Esophagus muscularis mucosa (tissue), 4 donors: ENCODE data around the gene TUBGCP3. TPM values are rescaled to one million over a fixed set of nuclear protein-coding genes. Genes with fewer than 3 reads are reported as not detected.

Source experiments
- DNase-seq: peaks from one replicate; pipeline ENCODE4 v3.0.0-alpha.2; 2017; ENCODE audit errors: extremely low spot score
- H3K27ac ChIP-seq, 4 donors: fragments of 200-600 bp; sonication (generic); replicated peaks in 1 of 4; 1 replicate in 3 of 4; 2 replicates in 1 of 4; pipeline ENCODE4 v1.5.1; 2016 to 2019; ENCODE audit warnings: mild to moderate bottlenecking in 1 of 4
- H3K27me3 ChIP-seq, 4 donors: fragments of 200-600 bp; sonication (generic); one replicate each; pipeline versions ENCODE4 v1.5.1 to v1.6.0; 2016 to 2019
- H3K36me3 ChIP-seq, 4 donors: fragments of 200-600 bp; sonication (generic); one replicate each; pipeline ENCODE4 v1.5.1; 2016 to 2019
- H3K4me1 ChIP-seq, 4 donors: fragments of 200-600 bp; sonication (generic); one replicate each; pipeline ENCODE4 v1.5.1; 2016 to 2019
- H3K4me3 ChIP-seq, 4 donors: fragments of 200-600 bp; sonication (generic); 1 replicate in 2 of 4; 2 replicates in 2 of 4; pipeline ENCODE4 v1.5.1; 2016 to 2019; ENCODE audit warnings: mild to moderate bottlenecking in 4 of 4, moderate library complexity in 1 of 4
- H3K9me3 ChIP-seq, 4 donors: fragments of 200-600 bp; sonication (generic); 1 replicate in 3 of 4; 2 replicates in 1 of 4; pipeline ENCODE4 v1.5.1; 2016 to 2019
- CTCF ChIP-seq, 3 experiments: fragments of 200-600 bp in 2 of 3; fragments of 450-650 bp in 1 of 3; sonication (generic) in 2 of 3; IDR thresholded peaks; one replicate each; pipeline ENCODE4 v1.5.1; 2017 to 2019; ENCODE audit warnings: antibody characterized with exemption in 3 of 3, mild to moderate bottlenecking in 2 of 3, moderate library complexity in 1 of 3
- EP300 ChIP-seq: sonication (generic); formaldehyde crosslinking; IDR thresholded peaks from one replicate; pipeline ENCODE4 v1.6.1; 2017; ENCODE audit warnings: antibody characterized with exemption
- POLR2A ChIP-seq: fragments of 450-650 bp; IDR thresholded peaks from one replicate; pipeline ENCODE4 v1.6.1; 2017; ENCODE audit warnings: antibody characterized with exemption, moderate library complexity, mild to moderate bottlenecking, low read depth
- POLR2AphosphoS5 ChIP-seq, 2 donors: sonication (generic); formaldehyde crosslinking; IDR thresholded peaks; one replicate each; pipeline ENCODE4 v1.6.1; 2017; ENCODE audit warnings: antibody characterized with exemption in 2 of 2
- WGBS: methylation state at CpG from one replicate; pipeline ENCODE4 v1.1.5; 2018; 5-methylcytosine and 5-hydroxymethylcytosine counted together
- intact Hi-C: fragments of 100-400 bp; cut with DNase I; formaldehyde crosslinking; loops from one replicate; pipeline ENCODE4 v1.15.1; 2023
- total RNA-seq, 4 donors: library from RNA; depleted of rRNA; stranded (reverse); fragments of >200 nt; gene quantifications; one replicate each; pipeline versions ENCODE4 v1.1.0 to v1.2.1, GENCODE V29; 2016

TUBGCP3 gene
- total RNA-seq, 4 donors from 2014 or later: 25.2 to 33.6 (median 30.6) TPM

GRCh38 chr13:112454648-112455334 lies 133.2 kb downstream of the TUBGCP3 start:
- intact Hi-C loops: no loop called here
- Histone ChIP-seq H3K9me3 (peaks cover 0 to 21% (median 15%) of the 10 kb centered on the region in 4 donors), H3K4me3 (no peak overlapping the region), H3K27ac (no peak overlapping the region), H3K27me3 (peaks cover 0 to 50% (median 0%) of the 10 kb centered on the region in 4 donors), H3K4me1 (no peaks in the 10 kb centered on the region), H3K36me3 (no peaks in the 10 kb centered on the region)
- TF ChIP-seq CTCF (IDR thresholded peaks at IDR 0.05) (no peak), EP300 (no peak), POLR2AphosphoS5 (IDR thresholded peaks at IDR 0.05) (no peak), POLR2A (no peak)
- WGBS: 78% methylated on average over 16 of the region's 16 CpGs
- peak; percentile 81 for DNase-seq

GRCh38 chr13:112453874-112454647 lies 133.9 kb downstream of the TUBGCP3 start:
- Histone ChIP-seq H3K27ac (no peak overlapping the region), H3K4me1 (no peaks in the 10 kb centered on the region), H3K36me3 (no peaks in the 10 kb centered on the region), H3K9me3 (peaks cover 0 to 16% (median 8%) of the 10 kb centered on the region in 4 donors), H3K27me3 (peaks cover 0 to 56% (median 0%) of the 10 kb centered on the region in 4 donors), H3K4me3 (no peak overlapping the region)
- 79% methylated on average over 20 of the region's 30 CpGs for WGBS
- peak; percentile 86 for DNase-seq
- TF ChIP-seq CTCF (IDR thresholded peaks at IDR 0.05): no peak
- no peak for TF ChIP-seq EP300
- no peak for TF ChIP-seq POLR2AphosphoS5 (IDR thresholded peaks at IDR 0.05)
- TF ChIP-seq POLR2A: no peak
- intact Hi-C loops: no loop called here

- 92% methylated on average over 25 of the region's 32 CpGs for WGBS
- peaks cover 0 to 63% (median 0%) of the 10 kb centered on the region in 4 donors for H3K27me3 ChIP-seq
- no peaks in the 10 kb centered on the region for H3K4me1 ChIP-seq
- peak; percentile 77 for DNase-seq
- TF ChIP-seq EP300 (no peak), POLR2A (no peak), CTCF (IDR thresholded peaks at IDR 0.05) (no peak), POLR2AphosphoS5 (IDR thresholded peaks at IDR 0.05) (no peak)
- H3K4me3 ChIP-seq: no peak overlapping the region
- intact Hi-C loops: no loop called here
- H3K27ac ChIP-seq: no peak overlapping the region
- no peaks in the 10 kb centered on the region for H3K36me3 ChIP-seq
- peaks cover 0 to 9% (median 3%) of the 10 kb centered on the region in 4 donors for H3K9me3 ChIP-seq
Observed at GRCh38 chr13:112453207-112453829, 134.6 kb downstream of the TUBGCP3 start.

GRCh38 chr13:112452380-112453206 lies 135.4 kb downstream of the TUBGCP3 start:
- intact Hi-C loops: no loop called here
- H3K36me3 ChIP-seq: no peaks in the 10 kb centered on the region
- DNase-seq: peak; percentile 70
- H3K9me3 ChIP-seq: peaks cover 0 to 8% (median 3%) of the 10 kb centered on the region in 4 donors
- 83% methylated on average over 19 of the region's 36 CpGs for WGBS
- H3K27ac ChIP-seq: no peak overlapping the region
- H3K4me3 ChIP-seq: no peak overlapping the region
- H3K27me3 ChIP-seq: peaks cover 0 to 70% (median 0%) of the 10 kb centered on the region in 4 donors
- no peaks in the 10 kb centered on the region for H3K4me1 ChIP-seq
- TF ChIP-seq POLR2AphosphoS5 (IDR thresholded peaks at IDR 0.05): no peak
- no peak for TF ChIP-seq CTCF (IDR thresholded peaks at IDR 0.05)
- TF ChIP-seq POLR2A: no peak
- no peak for TF ChIP-seq EP300
